GM23338 (cell line): ENCODE measurements around the gene LIPA.

Experiments
- CREB1 ChIP-seq: fragments of 250-450 bp; sonication (Bioruptor Pico); IDR thresholded peaks from 2 replicates; pipeline ENCODE4 v1.5.0; 2020; ENCODE audit warnings: low read depth, mild to moderate bottlenecking, moderate library complexity
- EZH2 ChIP-seq: fragments of 200-600 bp; sonication (generic); IDR thresholded peaks from one replicate; pipeline ENCODE4 v1.8.0; 2017; ENCODE audit warnings: antibody characterized with exemption, mild to moderate bottlenecking, low read depth; ENCODE audit not compliant: unreplicated experiment
- EZH2phosphoT487 ChIP-seq: fragments of 200-600 bp; sonication (generic); IDR thresholded peaks from one replicate; pipeline ENCODE4 v1.8.1; 2018; ENCODE audit warnings: antibody characterized with exemption; ENCODE audit not compliant: unreplicated experiment
- JUNB ChIP-seq: IDR thresholded peaks from one replicate; pipeline ENCODE4 v1.6.1; 2016; ENCODE audit warnings: antibody characterized with exemption; ENCODE audit not compliant: unreplicated experiment
- NANOG ChIP-seq: IDR thresholded peaks from 2 replicates; pipeline ENCODE4 v1.6.1; 2016; ENCODE audit warnings: antibody characterized with exemption, borderline replicate concordance
- POLR2AphosphoS5 ChIP-seq: IDR thresholded peaks from 2 replicates; pipeline ENCODE4 v1.6.1; 2016; ENCODE audit warnings: antibody characterized with exemption, low read depth
- STAT1 ChIP-seq: IDR thresholded peaks from one replicate; pipeline ENCODE4 v1.6.1; 2016; ENCODE audit warnings: antibody characterized with exemption; ENCODE audit not compliant: unreplicated experiment
- ZNF114 ChIP-seq: fragments of 250-450 bp; sonication (Bioruptor Pico); IDR thresholded peaks from 2 replicates; pipeline ENCODE4 v1.5.0; 2020; ENCODE audit warnings: mild to moderate bottlenecking, moderate library complexity
- ZNF331 ChIP-seq: fragments of 250-450 bp; sonication (Bioruptor Pico); IDR thresholded peaks from 2 replicates; pipeline ENCODE4 v1.5.0; 2020; ENCODE audit warnings: low read depth, mild to moderate bottlenecking, moderate library complexity
- TF ChIP-seq, protein P1 (sequence below), 2 experiments: fragments of 200-600 bp in 1 of 2; sonication (generic) in 1 of 2; conservative IDR thresholded peaks; 2 replicates each; pipeline versions ENCODE4 v1.5.1 to v1.6.1; 2016 to 2017; ENCODE audit warnings: antibody characterized with exemption in 2 of 2, low read depth in 2 of 2, mild to moderate bottlenecking in 2 of 2, moderate library complexity in 1 of 2
- TF ChIP-seq, protein P2 (sequence below): IDR thresholded peaks from one replicate; pipeline ENCODE4 v1.6.1; 2018; ENCODE audit warnings: antibody characterized with exemption; ENCODE audit not compliant: unreplicated experiment
- TF ChIP-seq, protein P3 (sequence below): IDR thresholded peaks from 2 replicates; pipeline ENCODE4 v1.6.1; 2016; ENCODE audit warnings: antibody characterized with exemption
- TF ChIP-seq, protein P4 (sequence below): fragments of 250-450 bp; sonication (Bioruptor Pico); IDR thresholded peaks from 2 replicates; pipeline ENCODE4 v1.5.0; 2020; ENCODE audit warnings: mild to moderate bottlenecking, moderate library complexity

DNA sequence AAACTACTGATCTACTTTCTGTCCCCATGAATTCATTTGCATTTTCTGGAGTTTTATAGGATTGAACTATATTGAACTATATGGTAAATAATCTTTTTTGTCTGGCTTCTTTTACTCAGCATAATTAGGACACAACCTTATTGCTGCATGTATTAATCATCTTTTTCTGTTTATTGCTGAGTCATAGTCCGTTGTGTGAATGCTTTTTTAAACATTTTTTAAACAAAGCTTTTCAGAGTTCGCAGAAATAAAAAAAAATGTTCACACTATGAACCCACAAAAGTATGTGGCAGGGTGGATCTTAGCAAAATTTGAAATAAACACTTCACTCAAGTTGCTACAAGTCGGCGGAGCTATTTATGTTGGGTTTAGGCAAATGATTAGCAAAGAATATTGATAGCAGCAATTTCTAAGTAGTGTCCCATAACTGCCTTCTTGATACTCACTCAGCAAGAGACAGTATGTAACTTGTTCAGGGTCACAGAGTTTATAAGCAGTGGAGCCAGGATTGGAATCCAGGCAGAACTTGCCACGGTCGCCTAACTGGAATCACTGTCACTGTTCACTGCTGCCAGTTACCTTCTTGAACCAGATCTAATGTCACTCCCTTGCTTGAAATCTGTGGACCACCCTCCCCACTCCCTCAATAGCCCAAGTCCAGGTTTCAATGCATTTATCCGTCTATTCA is 50.1 kb downstream of the LIPA start:
- TF ChIP-seq, protein P1, sequence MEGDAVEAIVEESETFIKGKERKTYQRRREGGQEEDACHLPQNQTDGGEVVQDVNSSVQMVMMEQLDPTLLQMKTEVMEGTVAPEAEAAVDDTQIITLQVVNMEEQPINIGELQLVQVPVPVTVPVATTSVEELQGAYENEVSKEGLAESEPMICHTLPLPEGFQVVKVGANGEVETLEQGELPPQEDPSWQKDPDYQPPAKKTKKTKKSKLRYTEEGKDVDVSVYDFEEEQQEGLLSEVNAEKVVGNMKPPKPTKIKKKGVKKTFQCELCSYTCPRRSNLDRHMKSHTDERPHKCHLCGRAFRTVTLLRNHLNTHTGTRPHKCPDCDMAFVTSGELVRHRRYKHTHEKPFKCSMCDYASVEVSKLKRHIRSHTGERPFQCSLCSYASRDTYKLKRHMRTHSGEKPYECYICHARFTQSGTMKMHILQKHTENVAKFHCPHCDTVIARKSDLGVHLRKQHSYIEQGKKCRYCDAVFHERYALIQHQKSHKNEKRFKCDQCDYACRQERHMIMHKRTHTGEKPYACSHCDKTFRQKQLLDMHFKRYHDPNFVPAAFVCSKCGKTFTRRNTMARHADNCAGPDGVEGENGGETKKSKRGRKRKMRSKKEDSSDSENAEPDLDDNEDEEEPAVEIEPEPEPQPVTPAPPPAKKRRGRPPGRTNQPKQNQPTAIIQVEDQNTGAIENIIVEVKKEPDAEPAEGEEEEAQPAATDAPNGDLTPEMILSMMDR (conservative IDR thresholded peaks at IDR 0.05; ENCODE audit: low read depth in 2 of 2), result no peak
- TF ChIP-seq POLR2AphosphoS5 (no peak), EZH2 (no peak), EZH2phosphoT487 (no peak), JUNB (no peak), CREB1 (CRISPR knock-in tag) (no peak), STAT1 (no peak), ZNF331 (CRISPR knock-in tag) (no peak), ZNF114 (CRISPR knock-in tag) (no peak), NANOG (no peak)
- TF ChIP-seq, protein P2, sequence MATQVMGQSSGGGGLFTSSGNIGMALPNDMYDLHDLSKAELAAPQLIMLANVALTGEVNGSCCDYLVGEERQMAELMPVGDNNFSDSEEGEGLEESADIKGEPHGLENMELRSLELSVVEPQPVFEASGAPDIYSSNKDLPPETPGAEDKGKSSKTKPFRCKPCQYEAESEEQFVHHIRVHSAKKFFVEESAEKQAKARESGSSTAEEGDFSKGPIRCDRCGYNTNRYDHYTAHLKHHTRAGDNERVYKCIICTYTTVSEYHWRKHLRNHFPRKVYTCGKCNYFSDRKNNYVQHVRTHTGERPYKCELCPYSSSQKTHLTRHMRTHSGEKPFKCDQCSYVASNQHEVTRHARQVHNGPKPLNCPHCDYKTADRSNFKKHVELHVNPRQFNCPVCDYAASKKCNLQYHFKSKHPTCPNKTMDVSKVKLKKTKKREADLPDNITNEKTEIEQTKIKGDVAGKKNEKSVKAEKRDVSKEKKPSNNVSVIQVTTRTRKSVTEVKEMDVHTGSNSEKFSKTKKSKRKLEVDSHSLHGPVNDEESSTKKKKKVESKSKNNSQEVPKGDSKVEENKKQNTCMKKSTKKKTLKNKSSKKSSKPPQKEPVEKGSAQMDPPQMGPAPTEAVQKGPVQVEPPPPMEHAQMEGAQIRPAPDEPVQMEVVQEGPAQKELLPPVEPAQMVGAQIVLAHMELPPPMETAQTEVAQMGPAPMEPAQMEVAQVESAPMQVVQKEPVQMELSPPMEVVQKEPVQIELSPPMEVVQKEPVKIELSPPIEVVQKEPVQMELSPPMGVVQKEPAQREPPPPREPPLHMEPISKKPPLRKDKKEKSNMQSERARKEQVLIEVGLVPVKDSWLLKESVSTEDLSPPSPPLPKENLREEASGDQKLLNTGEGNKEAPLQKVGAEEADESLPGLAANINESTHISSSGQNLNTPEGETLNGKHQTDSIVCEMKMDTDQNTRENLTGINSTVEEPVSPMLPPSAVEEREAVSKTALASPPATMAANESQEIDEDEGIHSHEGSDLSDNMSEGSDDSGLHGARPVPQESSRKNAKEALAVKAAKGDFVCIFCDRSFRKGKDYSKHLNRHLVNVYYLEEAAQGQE, result no peak
- TF ChIP-seq, protein P3, sequence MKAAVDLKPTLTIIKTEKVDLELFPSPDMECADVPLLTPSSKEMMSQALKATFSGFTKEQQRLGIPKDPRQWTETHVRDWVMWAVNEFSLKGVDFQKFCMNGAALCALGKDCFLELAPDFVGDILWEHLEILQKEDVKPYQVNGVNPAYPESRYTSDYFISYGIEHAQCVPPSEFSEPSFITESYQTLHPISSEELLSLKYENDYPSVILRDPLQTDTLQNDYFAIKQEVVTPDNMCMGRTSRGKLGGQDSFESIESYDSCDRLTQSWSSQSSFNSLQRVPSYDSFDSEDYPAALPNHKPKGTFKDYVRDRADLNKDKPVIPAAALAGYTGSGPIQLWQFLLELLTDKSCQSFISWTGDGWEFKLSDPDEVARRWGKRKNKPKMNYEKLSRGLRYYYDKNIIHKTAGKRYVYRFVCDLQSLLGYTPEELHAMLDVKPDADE, result no peak
- TF ChIP-seq, protein P4, sequence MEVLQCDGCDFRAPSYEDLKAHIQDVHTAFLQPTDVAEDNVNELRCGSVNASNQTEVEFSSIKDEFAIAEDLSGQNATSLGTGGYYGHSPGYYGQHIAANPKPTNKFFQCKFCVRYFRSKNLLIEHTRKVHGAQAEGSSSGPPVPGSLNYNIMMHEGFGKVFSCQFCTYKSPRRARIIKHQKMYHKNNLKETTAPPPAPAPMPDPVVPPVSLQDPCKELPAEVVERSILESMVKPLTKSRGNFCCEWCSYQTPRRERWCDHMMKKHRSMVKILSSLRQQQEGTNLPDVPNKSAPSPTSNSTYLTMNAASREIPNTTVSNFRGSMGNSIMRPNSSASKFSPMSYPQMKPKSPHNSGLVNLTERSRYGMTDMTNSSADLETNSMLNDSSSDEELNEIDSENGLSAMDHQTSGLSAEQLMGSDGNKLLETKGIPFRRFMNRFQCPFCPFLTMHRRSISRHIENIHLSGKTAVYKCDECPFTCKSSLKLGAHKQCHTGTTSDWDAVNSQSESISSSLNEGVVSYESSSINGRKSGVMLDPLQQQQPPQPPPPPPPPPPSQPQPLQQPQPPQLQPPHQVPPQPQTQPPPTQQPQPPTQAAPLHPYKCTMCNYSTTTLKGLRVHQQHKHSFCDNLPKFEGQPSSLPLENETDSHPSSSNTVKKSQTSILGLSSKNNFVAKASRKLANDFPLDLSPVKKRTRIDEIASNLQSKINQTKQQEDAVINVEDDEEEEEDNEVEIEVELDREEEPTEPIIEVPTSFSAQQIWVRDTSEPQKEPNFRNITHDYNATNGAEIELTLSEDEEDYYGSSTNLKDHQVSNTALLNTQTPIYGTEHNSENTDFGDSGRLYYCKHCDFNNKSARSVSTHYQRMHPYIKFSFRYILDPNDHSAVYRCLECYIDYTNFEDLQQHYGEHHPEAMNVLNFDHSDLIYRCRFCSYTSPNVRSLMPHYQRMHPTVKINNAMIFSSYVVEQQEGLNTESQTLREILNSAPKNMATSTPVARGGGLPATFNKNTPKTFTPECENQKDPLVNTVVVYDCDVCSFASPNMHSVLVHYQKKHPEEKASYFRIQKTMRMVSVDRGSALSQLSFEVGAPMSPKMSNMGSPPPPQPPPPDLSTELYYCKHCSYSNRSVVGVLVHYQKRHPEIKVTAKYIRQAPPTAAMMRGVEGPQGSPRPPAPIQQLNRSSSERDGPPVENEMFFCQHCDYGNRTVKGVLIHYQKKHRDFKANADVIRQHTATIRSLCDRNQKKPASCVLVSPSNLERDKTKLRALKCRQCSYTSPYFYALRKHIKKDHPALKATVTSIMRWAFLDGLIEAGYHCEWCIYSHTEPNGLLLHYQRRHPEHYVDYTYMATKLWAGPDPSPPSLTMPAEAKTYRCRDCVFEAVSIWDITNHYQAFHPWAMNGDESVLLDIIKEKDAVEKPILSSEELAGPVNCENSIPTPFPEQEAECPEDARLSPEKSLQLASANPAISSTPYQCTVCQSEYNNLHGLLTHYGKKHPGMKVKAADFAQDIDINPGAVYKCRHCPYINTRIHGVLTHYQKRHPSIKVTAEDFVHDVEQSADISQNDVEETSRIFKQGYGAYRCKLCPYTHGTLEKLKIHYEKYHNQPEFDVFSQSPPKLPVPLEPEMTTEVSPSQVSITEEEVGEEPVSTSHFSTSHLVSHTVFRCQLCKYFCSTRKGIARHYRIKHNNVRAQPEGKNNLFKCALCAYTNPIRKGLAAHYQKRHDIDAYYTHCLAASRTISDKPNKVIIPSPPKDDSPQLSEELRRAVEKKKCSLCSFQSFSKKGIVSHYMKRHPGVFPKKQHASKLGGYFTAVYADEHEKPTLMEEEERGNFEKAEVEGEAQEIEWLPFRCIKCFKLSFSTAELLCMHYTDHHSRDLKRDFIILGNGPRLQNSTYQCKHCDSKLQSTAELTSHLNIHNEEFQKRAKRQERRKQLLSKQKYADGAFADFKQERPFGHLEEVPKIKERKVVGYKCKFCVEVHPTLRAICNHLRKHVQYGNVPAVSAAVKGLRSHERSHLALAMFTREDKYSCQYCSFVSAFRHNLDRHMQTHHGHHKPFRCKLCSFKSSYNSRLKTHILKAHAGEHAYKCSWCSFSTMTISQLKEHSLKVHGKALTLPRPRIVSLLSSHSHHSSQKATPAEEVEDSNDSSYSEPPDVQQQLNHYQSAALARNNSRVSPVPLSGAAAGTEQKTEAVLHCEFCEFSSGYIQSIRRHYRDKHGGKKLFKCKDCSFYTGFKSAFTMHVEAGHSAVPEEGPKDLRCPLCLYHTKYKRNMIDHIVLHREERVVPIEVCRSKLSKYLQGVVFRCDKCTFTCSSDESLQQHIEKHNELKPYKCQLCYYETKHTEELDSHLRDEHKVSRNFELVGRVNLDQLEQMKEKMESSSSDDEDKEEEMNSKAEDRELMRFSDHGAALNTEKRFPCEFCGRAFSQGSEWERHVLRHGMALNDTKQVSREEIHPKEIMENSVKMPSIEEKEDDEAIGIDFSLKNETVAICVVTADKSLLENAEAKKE, result no peak
